ENCODE measurements around the gene TIRAP.
A peak's percentile ranks its signal among the peaks of the same experiment; 100 is the strongest.
"Not testable (repeated sequence)": the region's sequence is repeated elsewhere in the genome, so short reads cannot be mapped to it uniquely, and the experiment has no call there.

The TIRAP gene

DNA sequence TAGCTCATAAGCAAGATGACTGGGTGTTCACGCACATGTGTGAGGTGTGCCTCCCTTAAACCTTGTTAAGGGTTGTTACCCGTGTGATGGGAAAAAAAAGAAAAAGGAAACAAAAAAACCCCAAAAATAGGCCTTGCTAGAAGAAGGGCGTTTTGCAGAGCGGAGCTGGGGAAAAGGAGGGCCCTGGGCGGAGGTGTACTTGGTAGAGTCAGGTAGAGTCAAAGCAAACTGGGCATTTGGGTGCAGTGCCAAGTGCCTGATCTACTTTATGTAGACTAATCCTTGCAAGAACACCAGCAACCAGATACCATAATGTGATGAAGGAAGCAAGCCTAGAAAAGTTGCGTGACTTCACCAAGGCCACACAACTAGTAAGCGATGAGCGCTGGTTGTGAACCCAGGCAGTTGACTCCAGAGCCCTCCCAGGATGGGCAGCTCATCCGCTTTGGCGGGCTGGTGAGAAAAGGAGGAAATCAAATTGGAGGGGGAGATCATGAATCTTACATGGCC lies 1.2 kb upstream of the TIRAP start:
- no peak for DNase-seq
- in situ Hi-C loops (cut with MboI; ENCODE audit: low pct_unique_long_range_greater_than_20kb, low sequenced_read_pairs), result no loop called here

DNA sequence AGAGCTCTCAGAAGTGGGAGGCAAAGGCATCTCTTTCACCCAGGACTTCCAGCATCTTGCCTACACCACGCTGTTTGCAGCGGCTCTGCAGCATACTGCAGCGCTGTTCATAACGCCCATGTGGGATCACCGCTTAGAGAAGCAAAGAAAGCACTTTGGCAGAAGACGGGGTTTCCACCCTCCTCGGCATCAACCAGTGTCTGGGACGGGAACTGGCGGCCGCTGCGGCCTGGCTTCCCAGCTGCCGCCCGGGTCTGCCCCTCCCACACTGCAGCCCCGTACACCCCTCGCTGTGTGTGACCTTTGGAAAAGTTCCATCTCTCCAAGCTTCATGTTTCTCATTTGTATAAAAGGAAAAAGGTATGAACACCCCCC lies 545 bp upstream of the TIRAP start:
- peak; percentile 64 for DNase-seq
- in situ Hi-C loops (cut with MboI; ENCODE audit: low pct_unique_long_range_greater_than_20kb, low sequenced_read_pairs), result no loop called here

DNA sequence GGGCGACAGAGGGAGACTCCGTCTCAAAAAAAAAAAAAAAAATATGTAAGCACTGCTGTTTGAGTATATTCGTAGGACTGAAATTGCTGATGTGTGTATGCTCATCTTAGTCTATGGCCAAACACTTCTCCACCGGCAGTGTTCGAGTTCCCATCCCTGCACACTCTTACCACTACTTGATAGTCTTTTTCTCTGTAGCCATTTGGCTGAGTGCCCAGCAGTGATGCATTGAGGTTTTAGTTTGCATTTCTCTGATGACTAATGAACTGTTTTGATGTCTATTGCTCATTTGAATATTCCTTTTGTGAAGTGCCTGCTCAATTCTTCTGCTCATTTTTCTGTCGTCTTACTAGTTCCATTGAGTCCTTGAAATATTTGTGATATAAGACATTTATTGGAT lies 1.9 kb downstream of the TIRAP start:
- in situ Hi-C loops (cut with MboI; ENCODE audit: low pct_unique_long_range_greater_than_20kb, low sequenced_read_pairs), result no loop called here
- peak; percentile 60 for DNase-seq

DNA sequence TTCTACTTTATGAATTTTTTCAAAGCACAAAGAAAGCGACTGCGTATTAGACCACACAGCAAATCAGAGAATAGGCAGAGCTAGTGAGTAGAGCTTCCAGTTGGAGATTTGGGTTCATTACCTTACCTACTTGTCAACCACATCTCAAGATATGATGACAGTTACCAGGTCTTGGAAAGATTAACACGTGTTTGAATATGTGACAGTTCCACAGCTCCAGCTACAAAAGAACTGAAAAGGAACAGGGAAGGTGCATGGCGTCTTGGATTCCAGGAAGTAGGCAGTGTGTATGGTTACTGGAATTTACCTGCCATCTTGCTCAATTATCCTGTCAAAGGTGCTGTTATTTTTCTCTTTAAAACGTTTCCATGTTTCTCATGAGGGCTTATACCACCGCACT lies 5.3 kb downstream of the TIRAP start:
- no peak for DNase-seq
- in situ Hi-C loops (cut with MboI; ENCODE audit: low pct_unique_long_range_greater_than_20kb, low sequenced_read_pairs), result no loop called here

DNA sequence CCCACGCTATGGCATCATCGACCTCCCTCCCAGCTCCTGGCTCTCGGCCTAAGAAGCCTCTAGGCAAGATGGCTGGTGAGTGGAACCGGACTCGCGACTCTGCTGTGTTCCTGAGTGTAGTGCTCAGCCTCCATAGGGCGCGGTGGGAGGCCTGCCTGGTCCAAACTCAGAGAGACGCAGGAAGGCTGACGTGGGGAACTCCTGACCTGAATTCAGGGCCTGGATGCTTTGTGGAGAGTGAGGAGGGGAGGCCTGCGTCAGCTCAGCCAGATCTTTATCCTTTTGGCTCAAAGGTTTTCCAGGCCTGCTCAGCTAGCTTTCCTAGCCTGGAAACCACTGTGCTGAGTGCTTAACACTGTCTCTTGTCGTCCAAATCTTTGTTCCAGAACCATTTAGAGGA lies 8.0 kb downstream of the TIRAP start:
- DNase-seq, result no peak
- in situ Hi-C loops (cut with MboI; ENCODE audit: low pct_unique_long_range_greater_than_20kb, low sequenced_read_pairs), result no loop called here

DNA sequence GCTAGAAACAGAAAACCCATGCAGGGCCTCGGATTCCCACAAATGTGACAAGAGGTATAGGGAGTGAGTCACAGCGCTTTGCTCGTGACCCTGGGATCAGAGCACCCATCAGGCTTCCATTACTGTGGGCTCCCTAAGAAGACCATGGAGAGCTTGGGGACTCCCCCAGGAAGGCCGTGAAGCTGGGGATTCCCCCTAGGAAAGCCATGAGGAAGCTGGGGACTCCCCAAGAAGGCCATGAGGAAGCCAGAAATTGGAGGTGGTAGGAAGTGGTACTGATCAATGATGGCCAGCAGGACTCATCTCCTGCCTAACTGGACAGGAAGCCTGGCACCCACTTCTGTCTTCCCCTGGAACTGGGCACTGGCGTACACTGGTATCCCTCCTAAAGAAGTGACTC lies 10.8 kb downstream of the TIRAP start:
- no peak for DNase-seq
- in situ Hi-C loops (cut with MboI; ENCODE audit: low pct_unique_long_range_greater_than_20kb, low sequenced_read_pairs), result no loop called here

DNA sequence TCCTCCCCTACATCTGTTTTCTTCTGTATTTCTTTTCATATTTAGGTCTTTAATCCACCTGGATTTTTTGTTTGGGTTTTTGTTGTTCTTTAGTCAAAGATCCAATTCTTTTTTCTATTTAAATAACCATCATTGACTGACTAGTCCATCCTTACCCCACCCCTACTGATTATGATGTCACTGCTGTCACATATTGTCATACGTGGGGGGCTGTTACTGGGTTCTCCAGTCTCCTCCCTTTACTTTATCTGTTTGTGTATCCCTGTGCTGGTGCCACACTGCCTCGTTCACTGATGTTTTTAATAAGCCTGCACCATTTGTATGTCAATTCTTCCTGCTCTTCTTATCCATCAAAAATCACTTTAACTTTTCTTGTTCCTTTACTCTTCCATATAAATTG lies 14.1 kb downstream of the TIRAP start:
- in situ Hi-C loops (cut with MboI; ENCODE audit: low pct_unique_long_range_greater_than_20kb, low sequenced_read_pairs), result no loop called here
- no peak for DNase-seq

DNA sequence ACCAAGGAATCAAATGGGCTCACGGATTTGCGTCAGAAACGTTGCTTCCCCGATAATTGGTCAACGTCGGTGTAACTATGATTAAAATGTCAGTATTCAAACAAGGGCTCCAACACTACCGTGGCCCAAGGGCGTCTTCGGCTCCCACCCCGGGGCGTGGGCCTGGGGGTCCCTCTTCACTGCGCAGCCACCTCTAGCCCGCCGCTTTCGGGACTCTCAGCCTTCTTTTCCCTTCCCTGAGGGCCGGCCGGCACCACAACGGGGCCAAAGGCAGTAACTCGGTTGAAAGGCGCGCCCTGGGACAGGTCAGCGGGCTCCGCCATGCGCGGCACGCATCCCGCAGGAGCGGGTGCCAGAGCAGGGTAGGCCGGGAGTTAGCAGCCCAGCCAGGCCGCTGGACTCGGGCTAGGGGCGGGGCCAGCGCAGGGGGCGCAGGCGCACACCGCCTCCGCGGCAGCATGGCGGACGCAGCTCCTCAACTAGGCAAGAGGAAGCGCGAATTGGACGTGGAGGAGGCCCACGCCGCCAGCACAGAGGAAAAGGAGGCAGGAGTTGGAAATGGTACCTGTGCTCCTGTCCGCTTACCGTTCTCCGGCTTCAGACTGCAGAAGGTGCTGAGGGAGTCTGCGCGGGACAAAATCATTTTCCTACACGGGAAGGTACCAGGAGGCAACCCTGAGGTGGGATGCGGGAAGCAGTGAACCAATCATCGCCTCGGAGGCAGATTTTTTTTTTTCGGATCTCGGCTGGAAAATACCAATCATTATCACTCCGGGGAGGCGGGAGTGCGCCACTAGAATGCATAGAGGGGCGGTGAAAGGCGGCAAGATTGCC lies 20.9 kb downstream of the TIRAP start, which contains the start of gene DCPS:
DCPS (plus strand) TSS at position 438 of the 834 bp plus-strand sequence; CDS start at position 459, 21 bp downstream.
- in situ Hi-C loops (cut with MboI; ENCODE audit: low pct_unique_long_range_greater_than_20kb, low sequenced_read_pairs), result no loop called here

DNA sequence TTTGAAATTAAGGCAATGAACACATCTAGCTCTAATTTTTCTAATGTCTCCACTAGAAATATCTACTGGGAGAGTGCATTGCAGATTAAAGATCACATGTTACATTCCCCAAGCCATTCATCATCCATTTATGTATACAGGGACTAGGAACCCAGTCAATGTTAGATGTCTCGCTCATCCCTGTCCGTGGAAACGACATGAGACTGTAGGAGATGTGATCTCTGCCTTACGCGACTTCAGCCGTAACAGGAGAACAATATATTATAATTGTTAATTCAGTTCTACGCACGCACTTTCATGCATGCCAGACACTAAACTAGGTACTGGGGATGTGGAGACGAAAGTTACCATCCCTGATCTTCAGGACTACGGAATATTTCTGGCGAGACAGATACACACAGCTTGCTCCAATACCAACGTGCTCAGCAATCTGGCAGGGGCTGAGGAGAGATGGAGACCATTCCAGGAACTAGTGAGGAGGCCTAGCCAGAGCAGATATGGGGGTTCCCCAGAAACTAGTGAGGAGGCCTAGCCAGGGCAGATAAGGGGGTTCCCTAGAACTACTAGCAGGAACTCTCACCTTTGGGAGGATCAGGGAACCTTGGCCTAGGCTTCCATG lies 21.7 kb downstream of the TIRAP start:
- in situ Hi-C loops (cut with MboI; ENCODE audit: low pct_unique_long_range_greater_than_20kb, low sequenced_read_pairs), result no loop called here
- no peak for DNase-seq

More for the DNA sequence above, 20.9 kb downstream of the TIRAP start, which contains the start of gene DCPS:
- peak; percentile 95 for DNase-seq

DNA sequence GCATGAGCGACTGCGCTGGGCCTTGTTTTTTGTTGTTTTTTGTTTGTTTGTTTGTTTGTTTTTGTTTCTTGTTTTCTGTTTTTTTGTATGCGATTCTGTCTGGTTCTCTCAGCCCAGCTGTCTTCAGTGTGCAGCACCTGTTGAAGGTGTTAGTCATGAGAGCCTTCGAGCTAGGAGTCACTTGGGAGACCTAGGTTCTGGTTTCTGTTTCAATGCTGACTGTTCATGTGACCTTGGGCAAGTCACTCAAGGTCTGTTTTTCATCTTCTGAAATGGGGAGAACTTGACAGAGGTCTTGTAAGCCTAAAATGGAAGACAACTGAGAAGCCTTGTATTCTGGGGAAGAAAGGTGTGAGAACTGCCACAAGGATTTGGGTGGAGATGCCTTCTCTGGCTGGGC lies 22.8 kb downstream of the TIRAP start:
- DNase-seq, result no peak

DNA sequence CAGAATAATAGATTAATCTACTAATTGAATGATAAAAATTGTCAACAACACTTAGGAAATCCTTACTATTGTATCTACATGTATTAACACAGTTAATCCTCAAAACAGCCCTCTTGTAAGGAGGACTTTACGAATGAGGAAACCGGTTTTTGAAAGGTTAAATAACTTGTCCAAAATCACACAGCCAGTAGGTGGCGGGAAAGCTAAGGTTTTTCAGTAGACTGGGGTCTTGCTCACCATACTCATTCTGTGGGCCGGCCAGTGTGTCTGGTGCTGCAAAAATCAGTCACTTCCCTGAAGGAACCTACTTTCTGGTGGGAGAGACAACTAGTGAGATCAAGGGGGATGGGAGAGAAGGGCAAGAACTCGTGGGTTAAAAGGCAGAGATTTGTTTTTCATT lies 24.8 kb downstream of the TIRAP start:
- DNase-seq, result peak; percentile 82

More for the DNA sequence above, 22.8 kb downstream of the TIRAP start:
- in situ Hi-C loops (cut with MboI; ENCODE audit: low pct_unique_long_range_greater_than_20kb, low sequenced_read_pairs), result no loop called here

DNA sequence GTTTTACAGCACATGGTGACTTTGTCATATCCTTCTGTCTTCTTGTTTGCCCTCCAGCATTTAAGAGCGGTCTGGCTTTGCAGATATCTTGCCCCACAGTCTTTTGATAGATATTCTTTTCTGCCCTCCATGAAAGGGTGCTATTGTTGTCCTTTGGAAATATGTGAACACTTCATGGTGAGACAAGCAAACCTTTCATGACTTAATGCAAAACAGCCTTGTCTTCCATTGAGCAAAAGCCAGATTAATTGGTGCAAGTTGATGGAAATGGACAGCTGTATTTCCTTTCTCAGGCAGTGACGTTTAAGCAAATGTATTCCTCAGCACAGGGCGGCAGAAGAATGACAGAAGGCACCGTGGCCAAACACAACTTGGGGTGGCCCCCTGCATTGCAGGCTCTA lies 25.4 kb downstream of the TIRAP start:
- no peak for DNase-seq
- in situ Hi-C loops (cut with MboI; ENCODE audit: low pct_unique_long_range_greater_than_20kb, low sequenced_read_pairs), result no loop called here

More for the DNA sequence above, 24.8 kb downstream of the TIRAP start:
- in situ Hi-C loops (cut with MboI; ENCODE audit: low pct_unique_long_range_greater_than_20kb, low sequenced_read_pairs), result no loop called here

DNA sequence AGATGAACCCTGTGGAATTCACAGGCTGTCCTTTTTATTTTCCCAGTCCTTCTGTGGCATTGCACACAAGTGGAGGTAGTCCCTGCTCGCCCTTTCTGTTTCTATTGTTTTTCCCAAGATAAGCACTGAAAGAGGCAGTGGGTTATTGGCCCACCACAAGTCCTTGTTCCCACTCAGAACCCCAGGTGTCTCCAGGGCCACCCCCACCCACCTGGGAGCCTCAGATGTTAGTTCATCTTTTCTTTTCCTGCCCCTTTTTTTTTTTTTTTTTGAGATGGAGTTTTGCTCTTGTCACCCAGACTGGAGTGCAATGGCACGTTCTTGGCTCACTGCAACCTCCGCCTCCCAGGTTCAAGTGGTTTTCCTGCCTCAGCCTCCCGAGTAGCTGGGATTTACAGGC lies 25.9 kb downstream of the TIRAP start:
- DNase-seq; in situ Hi-C loops (cut with MboI; ENCODE audit: low pct_unique_long_range_greater_than_20kb, low sequenced_read_pairs): not testable (repeated sequence)

DNA sequence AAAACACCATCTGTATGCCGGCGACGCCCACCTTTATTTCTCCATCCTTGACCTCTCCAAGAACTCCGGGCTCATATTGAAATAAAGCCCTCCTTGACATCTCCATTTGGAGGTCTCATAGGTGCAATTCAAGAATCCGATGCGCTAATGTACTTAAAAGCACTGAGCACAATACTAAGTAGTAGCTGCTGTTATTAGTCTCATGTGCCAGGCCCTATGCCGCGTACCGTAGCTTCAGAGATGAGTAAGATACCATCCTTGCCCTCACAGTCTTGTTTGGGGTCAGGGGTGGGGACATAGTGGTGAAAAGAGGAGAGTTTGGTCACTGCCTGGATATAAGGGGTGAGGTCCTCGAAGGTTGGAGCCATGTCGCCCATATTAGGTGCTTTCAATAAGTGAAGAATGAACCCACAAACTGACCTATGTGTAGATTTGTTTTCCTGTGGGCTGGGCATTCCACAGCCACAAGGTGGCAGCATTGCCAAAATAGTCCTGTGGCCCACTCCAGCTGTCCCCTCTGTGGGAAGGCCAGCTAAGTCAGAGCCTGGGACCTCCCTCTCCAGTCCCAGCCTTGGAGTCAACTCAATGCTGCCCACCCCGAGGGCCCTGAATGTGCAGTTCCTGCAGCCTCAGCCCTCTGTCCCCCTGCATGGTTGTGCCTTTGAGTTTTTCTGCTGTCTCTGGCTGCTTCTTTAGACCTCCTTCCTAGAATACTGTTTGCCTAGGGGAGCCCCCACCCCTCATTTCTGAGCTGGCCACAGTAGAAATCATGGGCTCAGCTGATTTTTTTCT lies 27.5 kb downstream of the TIRAP start:
- in situ Hi-C loops (cut with MboI; ENCODE audit: low pct_unique_long_range_greater_than_20kb, low sequenced_read_pairs), result no loop called here

DNA sequence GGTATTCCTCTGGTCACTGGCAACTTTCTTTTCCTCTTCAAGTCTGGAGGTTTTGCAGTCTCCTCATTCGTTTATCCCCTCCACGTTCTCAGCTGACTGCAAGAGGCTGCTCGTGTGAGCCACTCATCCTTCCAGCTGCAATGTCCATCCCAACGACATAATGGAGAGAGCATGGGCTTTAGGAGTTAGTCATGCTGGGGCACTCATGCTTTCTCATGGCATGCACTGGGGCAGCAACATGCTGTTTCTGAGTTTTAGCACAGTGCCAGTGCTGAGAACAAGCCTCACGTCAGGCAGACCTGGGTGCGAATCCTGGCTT lies 28.1 kb downstream of the TIRAP start:
- in situ Hi-C loops (cut with MboI; ENCODE audit: low pct_unique_long_range_greater_than_20kb, low sequenced_read_pairs), result no loop called here

More for the DNA sequence above, 27.5 kb downstream of the TIRAP start:
- peak; percentile 90 for DNase-seq

DNA sequence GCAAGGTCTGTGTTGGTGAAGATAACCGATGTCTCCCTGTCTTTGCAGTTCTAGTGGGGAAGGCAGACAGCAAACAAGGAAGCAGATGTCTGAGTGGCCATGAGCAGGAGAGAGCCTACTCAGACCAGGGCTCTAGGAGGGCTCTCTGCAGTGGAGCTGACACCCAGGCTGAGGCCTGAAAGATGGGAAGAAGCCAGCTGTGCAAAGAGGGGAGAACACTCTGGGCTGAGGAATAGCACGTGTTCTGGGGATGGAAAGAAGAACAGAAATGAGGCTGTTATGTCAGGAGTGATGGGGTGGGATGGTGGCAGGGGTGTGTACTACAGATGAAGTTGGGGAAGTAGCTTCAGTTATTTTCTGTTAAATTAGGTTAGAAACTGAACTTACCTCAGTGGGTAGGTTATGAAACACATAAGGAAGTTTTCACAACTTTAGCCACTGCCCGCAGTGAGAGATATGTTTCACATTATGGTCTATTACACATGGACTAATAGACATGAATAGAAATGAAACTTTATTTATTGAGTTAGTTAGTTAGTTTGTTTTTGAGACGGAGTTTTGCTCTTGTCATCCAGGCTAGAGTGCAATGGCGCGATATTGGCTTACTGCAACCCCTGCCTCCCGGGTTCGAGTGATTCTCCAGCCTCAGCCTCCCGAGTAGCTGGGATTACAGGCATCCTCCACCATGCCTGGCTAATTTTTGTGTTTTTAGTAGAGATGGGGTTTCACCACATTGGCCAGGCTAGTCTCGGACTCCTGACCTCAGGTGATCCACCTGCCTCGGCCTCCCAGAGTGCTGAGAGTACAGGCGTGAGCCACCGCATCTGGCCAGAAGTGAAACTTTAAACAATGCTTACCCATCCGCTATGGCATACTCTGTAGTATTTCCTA lies 28.8 kb downstream of the TIRAP start:
- DNase-seq, result peak; percentile 55
- in situ Hi-C loops (cut with MboI; ENCODE audit: low pct_unique_long_range_greater_than_20kb, low sequenced_read_pairs), result no loop called here

More for the DNA sequence above, 28.1 kb downstream of the TIRAP start:
- DNase-seq, result no peak

DNA sequence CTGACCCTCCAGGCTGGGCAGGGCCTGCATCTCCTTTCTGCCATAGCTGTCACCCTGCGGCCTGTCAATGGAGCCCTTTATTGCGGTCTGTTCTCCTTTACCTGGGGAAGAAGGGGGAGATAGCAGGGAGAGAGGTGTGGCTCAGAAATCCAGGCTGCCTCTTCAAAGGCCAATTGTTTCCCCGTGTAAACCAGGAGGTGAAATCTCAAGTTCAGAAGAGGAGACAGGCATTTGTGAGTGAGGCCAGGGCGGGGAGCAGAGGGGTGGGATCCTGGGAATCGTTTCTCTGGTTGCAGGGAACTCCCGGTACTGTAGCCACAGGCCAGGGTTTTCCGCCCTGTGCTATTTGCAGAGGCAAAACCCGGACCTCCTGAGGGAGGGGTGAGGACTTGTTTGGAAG lies 30.1 kb downstream of the TIRAP start:
- in situ Hi-C loops (cut with MboI; ENCODE audit: low pct_unique_long_range_greater_than_20kb, low sequenced_read_pairs), result no loop called here
- DNase-seq, result no peak

DNA sequence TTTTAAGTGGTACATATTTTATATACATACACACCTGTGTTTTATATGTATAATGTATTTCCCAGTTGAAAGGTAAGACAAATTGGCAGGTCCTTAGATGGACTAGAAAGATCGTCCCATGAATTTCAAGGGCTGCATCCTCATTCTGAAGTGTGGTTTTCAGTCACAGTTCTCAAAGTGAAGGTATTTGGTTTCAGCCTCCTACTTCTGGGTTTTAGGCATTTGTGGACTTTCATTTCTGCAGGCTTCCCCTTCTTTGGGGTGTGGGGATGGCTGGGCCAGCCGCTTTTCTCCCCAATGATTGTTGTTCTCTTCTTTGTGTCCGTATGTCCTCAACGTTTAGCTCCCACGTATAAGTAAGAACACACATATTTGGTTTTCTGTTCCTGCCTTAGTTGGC lies 30.9 kb downstream of the TIRAP start:
- in situ Hi-C loops (cut with MboI; ENCODE audit: low pct_unique_long_range_greater_than_20kb, low sequenced_read_pairs), result no loop called here
- no peak for DNase-seq

DNA sequence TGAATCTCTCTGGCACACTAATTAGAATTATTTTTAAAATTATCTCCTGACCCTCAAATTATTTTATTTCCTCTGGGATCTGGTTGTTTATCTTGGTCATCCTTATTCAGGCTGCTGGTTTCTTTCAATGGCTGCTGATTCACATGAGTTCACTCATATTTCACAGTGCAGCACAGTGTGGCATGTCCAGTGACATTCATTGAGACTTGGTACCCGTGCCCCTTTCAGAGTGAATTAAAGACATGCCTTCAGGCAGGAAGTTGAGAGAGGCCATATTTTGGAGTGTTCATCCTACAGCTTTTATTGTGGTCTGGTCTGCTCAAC lies 34.5 kb downstream of the TIRAP start:
- no peak for DNase-seq
- in situ Hi-C loops (cut with MboI; ENCODE audit: low pct_unique_long_range_greater_than_20kb, low sequenced_read_pairs), result no loop called here
